Panc1 (cell line): ENCODE measurements around the gene SMTN. TPM values are rescaled to one million over a fixed set of nuclear protein-coding genes. Genes with fewer than 3 reads are reported as not detected.

ENCODE experiments used
- ATAC-seq: fragments of 200-7000 bp; cut with Tn5 transposase; 2 replicates; pipeline ENCODE4 v1.9.1; 2020; ENCODE audit warnings: mild to moderate bottlenecking, moderate library complexity
- Bru-seq: library from RNA; stranded (reverse); fragments of 400-500 nt; gene quantifications from one replicate; lab custom pipeline; 2021; lab: Mats Ljungman, UMichigan
- BruChase-seq, 2 experiments: library from RNA; stranded (reverse); fragments of 400-500 nt; gene quantifications; one replicate each; lab custom pipeline; 2021; lab: Mats Ljungman, UMichigan
- BruUV-seq: library from RNA; stranded (reverse); fragments of 400-500 nt; replicated peaks from 2 replicates; lab custom pipeline; 2021; lab: Mats Ljungman, UMichigan
- CTCF ChIA-PET: fragments of 300-600 bp; sonication (Branson Sonifier 250); formaldehyde crosslinking; loops from one replicate; lab custom pipeline; 2022; ENCODE audit warnings: antibody characterized with exemption; lab: Charles Lee
- POLR2A ChIA-PET: fragments of 300-600 bp; sonication (Branson Sonifier 250); formaldehyde crosslinking; loops from one replicate; lab custom pipeline; 2022; ENCODE audit warnings: antibody characterized with exemption; lab: Charles Lee
- DNase-seq: peaks from one replicate; pipeline ENCODE4 v3.0.0-alpha.2; 2010; ENCODE audit warnings: low read depth, low spot score
- H3K27ac ChIP-seq: 2 replicates; pipeline ENCODE4 v1.5.1; 2011; ENCODE audit warnings: mild to moderate bottlenecking, low read length, inconsistent platforms
- H3K27me3 ChIP-seq: fragments of 200-500 bp; sonication (Bioruptor generic); 2 replicates; pipeline ENCODE4 v1.6.0; 2014; ENCODE audit warnings: low read length, inconsistent platforms; ENCODE audit not compliant: control insufficient read depth, insufficient read depth
- H3K36me3 ChIP-seq: fragments of 200-500 bp; sonication (Bioruptor generic); 2 replicates; pipeline ENCODE4 v1.5.1; 2014; ENCODE audit warnings: inconsistent platforms, mild to moderate bottlenecking, low read length, moderate library complexity; ENCODE audit not compliant: control insufficient read depth, insufficient read depth
- H3K4me1 ChIP-seq: 2 replicates; pipeline ENCODE4 v1.5.1; 2011; ENCODE audit warnings: inconsistent platforms, mild to moderate bottlenecking, low read length, moderate library complexity; ENCODE audit not compliant: control insufficient read depth, insufficient read depth
- H3K4me3 ChIP-seq, 2 experiments: 2 replicates each; pipeline ENCODE4 v1.5.1; 2011 to 2012; ENCODE audit warnings: low read depth in 2 of 2, low read length in 2 of 2, mild to moderate bottlenecking in 2 of 2, inconsistent platforms in 1 of 2, moderate library complexity in 1 of 2
- H3K9me3 ChIP-seq: fragments of 200-500 bp; sonication (Bioruptor generic); 2 replicates; pipeline ENCODE4 v1.5.1; 2014; ENCODE audit warnings: low read depth, mild to moderate bottlenecking, inconsistent platforms, low read length, moderate library complexity; ENCODE audit not compliant: control insufficient read depth, insufficient read depth
- POLR2AphosphoS5 ChIP-seq: IDR thresholded peaks from 2 replicates; pipeline ENCODE4 v1.6.1; 2012; ENCODE audit warnings: mild to moderate bottlenecking, low read depth, low read length, moderate library complexity
- SIN3A ChIP-seq: IDR thresholded peaks from 2 replicates; pipeline ENCODE4 v1.6.1; 2012; ENCODE audit warnings: low read depth, mild to moderate bottlenecking, low read length, moderate library complexity, borderline replicate concordance; ENCODE audit not compliant: insufficient read depth
- TCF7L2 ChIP-seq: IDR thresholded peaks from 2 replicates; pipeline ENCODE4 v1.6.1; 2011; ENCODE audit warnings: mild to moderate bottlenecking, low read depth, low read length, inconsistent platforms
- in situ Hi-C: cut with HindIII; loops from 2 replicates; pipeline ENCODE4 v1.10.0; 2016; ENCODE audit warnings: low sequenced_read_pairs, low pct_unique_long_range_greater_than_20kb
- intact Hi-C: fragments of 100-400 bp; cut with micrococcal nuclease; formaldehyde crosslinking; loops from one replicate; pipeline ENCODE4 v1.10.0; 2022; ENCODE audit not compliant: unreplicated experiment
- long read RNA-seq: library from polyadenylated mRNA; unstranded; transcript quantifications from one replicate; pipeline ENCODE4 v2.0.0, GENCODE V29; 2021; ENCODE audit not compliant: unreplicated experiment
- polyA plus RNA-seq: library from polyadenylated mRNA; unstranded; fragments of >200 nt; gene quantifications from one replicate; pipeline ENCODE4 v1.2.1, GENCODE V29; 2012; ENCODE audit warnings: missing spikeins; ENCODE audit not compliant: insufficient read length
- total RNA-seq: library from RNA; stranded (reverse); gene quantifications from one replicate; pipeline ENCODE4 v1.2.1, GENCODE V29; 2021; ENCODE audit not compliant: unreplicated experiment
- TF ChIP-seq, protein P1 (sequence below): fragments of 450-650 bp; IDR thresholded peaks from 2 replicates; pipeline ENCODE4 v1.5.1; 2017; ENCODE audit warnings: mild to moderate bottlenecking
- TF ChIP-seq, protein P2 (sequence below), 2 experiments: IDR thresholded peaks; 2 replicates each; pipeline ENCODE4 v1.6.1; 2011 to 2012; ENCODE audit warnings: low read depth in 2 of 2, control low read depth in 1 of 2, low read length in 1 of 2, mild to moderate bottlenecking in 1 of 2, moderate library complexity in 1 of 2; ENCODE audit not compliant: insufficient read depth in 1 of 2

The SMTN gene
- total RNA-seq, result 71.7 TPM
- polyA plus RNA-seq, result 51.5 TPM
- percentile 58 among the genes with signal in this experiment for Bru-seq, nascent RNA
- BruChase-seq, experiment 1, labeled RNA remaining after a 2-hour chase, result percentile 62 among the genes with signal in this experiment
- BruChase-seq, experiment 2, labeled RNA remaining after a 6-hour chase, result percentile 70 among the genes with signal in this experiment
- long read RNA-seq, transcript SMTN-201 (21 exons, 3,295 nt), result major isoform, 15 of 61 reads
- long read RNA-seq, partial matches to known transcripts, result 30 of 61 reads
- long read RNA-seq, other reads (novel, unspliced or antisense), result 16 of 61 reads

DNA sequence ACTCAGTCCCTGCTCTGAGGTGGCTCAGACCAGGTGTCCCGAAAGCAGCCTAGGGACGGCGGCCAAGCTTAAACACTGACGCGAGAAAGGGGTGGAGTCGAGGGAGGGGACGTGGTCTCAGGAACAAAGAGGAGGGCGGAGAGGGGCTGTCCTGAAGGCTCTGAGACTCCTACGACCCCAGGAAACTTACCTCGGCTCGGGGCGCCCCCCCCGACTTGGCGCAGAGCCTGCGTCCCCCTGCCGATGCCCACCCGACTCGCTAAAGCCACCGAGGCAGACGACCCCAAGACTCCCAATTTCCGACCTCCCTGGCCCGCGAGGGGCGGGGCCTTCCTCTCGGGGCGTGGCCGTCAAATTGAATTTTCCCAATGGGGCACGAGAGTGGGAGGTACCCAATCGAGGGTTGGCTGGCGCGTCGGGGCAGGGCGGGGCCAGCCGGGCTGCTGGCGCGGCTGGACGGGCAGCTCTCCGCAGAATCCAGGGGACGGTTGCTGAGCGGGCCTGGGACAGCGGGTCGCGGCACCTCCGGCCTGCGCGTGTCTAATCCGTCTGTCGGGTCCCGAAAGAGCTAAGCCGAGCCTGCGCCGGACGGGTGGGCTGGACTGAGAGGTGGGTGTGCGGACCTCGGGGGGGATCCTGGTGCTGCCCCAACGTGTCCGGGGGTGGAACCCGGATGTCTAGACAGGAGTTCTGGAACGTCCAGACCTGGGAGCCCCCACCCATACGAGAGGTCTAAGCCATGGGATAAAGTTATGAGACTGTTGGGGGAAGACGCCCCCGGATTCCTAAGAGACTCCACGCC is at the start of gene SMTN:
SMTN (plus strand) TSS at position 471 of the 802 bp plus-strand sequence. CDS start 1,941 bp downstream, outside the sequence.
- H3K4me3 ChIP-seq, result peak within 1 kb of the TSS; percentile 73 to 79
- ChIA-PET POLR2A (interaction anchor here (0.5 to 0.7 kb wide), 3 partner anchors 13 to 160 kb away, joined by 3 to 10 read pairs (median 4); no protein-coding TSS in a partner anchor), CTCF (interaction anchor here (0.9 kb wide), 1 partner anchor 20 kb away, joined by 3 read pairs; no protein-coding TSS in a partner anchor)
- no TSS peak for BruUV-seq
- H3K27ac ChIP-seq, result peak within 1 kb of the TSS; percentile 76
- no peaks in the 10 kb centered on the region for H3K27me3 ChIP-seq
- intact Hi-C loops (loop anchor here (5.0 kb wide), 1 partner anchor 134 kb away; no protein-coding TSS in a partner anchor), in situ Hi-C loops (no loop called here)
- ATAC-seq (peak; percentile 85), DNase-seq (no peak)
- TF ChIP-seq POLR2AphosphoS5 (peak; percentile 77), TCF7L2 (0 out of 2 replicates have a peak, but pooled peaks have one; percentile 44), SIN3A (0 out of 2 replicates have a peak, but pooled peaks have one; percentile 10)
- TF ChIP-seq, protein P1, sequence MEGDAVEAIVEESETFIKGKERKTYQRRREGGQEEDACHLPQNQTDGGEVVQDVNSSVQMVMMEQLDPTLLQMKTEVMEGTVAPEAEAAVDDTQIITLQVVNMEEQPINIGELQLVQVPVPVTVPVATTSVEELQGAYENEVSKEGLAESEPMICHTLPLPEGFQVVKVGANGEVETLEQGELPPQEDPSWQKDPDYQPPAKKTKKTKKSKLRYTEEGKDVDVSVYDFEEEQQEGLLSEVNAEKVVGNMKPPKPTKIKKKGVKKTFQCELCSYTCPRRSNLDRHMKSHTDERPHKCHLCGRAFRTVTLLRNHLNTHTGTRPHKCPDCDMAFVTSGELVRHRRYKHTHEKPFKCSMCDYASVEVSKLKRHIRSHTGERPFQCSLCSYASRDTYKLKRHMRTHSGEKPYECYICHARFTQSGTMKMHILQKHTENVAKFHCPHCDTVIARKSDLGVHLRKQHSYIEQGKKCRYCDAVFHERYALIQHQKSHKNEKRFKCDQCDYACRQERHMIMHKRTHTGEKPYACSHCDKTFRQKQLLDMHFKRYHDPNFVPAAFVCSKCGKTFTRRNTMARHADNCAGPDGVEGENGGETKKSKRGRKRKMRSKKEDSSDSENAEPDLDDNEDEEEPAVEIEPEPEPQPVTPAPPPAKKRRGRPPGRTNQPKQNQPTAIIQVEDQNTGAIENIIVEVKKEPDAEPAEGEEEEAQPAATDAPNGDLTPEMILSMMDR, result no peak
- TF ChIP-seq, protein P2, sequence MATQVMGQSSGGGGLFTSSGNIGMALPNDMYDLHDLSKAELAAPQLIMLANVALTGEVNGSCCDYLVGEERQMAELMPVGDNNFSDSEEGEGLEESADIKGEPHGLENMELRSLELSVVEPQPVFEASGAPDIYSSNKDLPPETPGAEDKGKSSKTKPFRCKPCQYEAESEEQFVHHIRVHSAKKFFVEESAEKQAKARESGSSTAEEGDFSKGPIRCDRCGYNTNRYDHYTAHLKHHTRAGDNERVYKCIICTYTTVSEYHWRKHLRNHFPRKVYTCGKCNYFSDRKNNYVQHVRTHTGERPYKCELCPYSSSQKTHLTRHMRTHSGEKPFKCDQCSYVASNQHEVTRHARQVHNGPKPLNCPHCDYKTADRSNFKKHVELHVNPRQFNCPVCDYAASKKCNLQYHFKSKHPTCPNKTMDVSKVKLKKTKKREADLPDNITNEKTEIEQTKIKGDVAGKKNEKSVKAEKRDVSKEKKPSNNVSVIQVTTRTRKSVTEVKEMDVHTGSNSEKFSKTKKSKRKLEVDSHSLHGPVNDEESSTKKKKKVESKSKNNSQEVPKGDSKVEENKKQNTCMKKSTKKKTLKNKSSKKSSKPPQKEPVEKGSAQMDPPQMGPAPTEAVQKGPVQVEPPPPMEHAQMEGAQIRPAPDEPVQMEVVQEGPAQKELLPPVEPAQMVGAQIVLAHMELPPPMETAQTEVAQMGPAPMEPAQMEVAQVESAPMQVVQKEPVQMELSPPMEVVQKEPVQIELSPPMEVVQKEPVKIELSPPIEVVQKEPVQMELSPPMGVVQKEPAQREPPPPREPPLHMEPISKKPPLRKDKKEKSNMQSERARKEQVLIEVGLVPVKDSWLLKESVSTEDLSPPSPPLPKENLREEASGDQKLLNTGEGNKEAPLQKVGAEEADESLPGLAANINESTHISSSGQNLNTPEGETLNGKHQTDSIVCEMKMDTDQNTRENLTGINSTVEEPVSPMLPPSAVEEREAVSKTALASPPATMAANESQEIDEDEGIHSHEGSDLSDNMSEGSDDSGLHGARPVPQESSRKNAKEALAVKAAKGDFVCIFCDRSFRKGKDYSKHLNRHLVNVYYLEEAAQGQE (IDR thresholded peaks at IDR 0.05; ENCODE audit: insufficient read depth in 1 of 2, low read depth in 2 of 2, low read length in 1 of 2), result no peak
- no peaks in the 10 kb centered on the region for H3K9me3 ChIP-seq
- H3K4me1 ChIP-seq, result peaks cover 16% of the 10 kb centered on the region
- H3K36me3 ChIP-seq, result peaks cover 5% of the 10 kb centered on the region; the same call in 1 of the 2 replicates

DNA sequence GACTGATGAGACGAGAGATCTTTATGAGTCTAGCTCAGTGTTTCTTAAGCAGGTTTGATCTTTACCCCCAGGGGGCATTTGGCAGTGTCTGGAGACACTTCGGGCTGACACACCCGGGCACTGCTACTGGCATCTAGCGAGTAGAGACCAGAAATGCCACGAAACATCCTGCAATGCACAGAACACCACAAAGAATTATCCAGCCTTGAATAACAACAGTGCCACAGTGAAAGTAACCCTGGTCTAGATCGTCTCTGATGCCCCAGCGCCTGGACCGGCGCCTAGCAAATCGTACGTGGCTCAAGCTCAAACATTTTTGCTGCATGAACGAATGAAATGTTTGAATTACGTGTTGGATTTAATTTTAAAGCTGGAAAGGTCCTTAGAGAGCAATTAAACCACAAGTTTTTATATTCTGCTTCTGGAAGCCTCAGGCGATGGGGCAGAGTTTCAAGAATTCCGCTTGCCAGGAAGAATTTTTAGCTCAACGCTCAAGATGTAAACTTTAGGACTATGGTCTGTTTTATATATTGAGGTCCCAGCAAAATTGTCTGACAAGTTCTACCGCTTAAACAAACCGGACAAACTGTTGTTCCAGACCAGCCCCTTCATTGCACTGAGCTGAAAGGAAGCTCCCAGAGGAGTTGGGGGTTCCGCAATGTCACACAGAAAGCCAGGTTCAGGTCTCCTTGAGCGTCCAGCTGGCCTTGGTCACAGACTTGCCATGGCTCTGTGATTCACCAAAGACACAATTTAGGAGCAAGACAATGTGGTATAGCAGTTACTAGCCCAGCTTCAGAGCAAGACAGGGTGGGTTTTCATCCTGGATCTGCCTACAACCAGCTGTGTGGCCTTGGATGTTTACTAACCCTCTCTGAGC is 44.2 kb upstream of the SMTN start:
- CTCF ChIA-PET, result interaction anchor here (0.7 kb wide), 1 partner anchor 46 kb away, joined by 3 read pairs; no protein-coding TSS in a partner anchor
- TF ChIP-seq, protein P1, result no peak
- no peak for TF ChIP-seq SIN3A
- TF ChIP-seq TCF7L2, result no peak
- TF ChIP-seq POLR2AphosphoS5, result no peak
- TF ChIP-seq, protein P2 (IDR thresholded peaks at IDR 0.05; ENCODE audit: insufficient read depth in 1 of 2, low read depth in 2 of 2, low read length in 1 of 2), result no peak
- no peak overlapping the region for H3K4me3 ChIP-seq
- no peaks in the 10 kb centered on the region for H3K36me3 ChIP-seq
- no peaks in the 10 kb centered on the region for H3K4me1 ChIP-seq
- H3K27me3 ChIP-seq, result no peaks in the 10 kb centered on the region
- no peak for DNase-seq
- intact Hi-C loops, result no loop called here
- no peak overlapping the region for H3K27ac ChIP-seq
- ATAC-seq, result 0 out of 2 replicates have a peak, but pooled peaks have one; percentile 76
- no TSS peak for BruUV-seq
- H3K9me3 ChIP-seq, result no peaks in the 10 kb centered on the region
- POLR2A ChIA-PET, result no interaction called here
- in situ Hi-C loops, result no loop called here
